Stomach (tissue), 4 donors: ENCODE measurements around the gene ZEB1.

ENCODE experiments used
- CTCF ChIP-seq, 7 experiments: fragments of 450-650 bp in 4 of 7; fragments of 200-600 bp in 3 of 7; sonication (generic) in 3 of 7; IDR thresholded peaks; one replicate each; pipeline ENCODE4 v1.5.1; 2016 to 2019; ENCODE audit warnings: antibody characterized with exemption in 7 of 7, control low read depth in 2 of 7, mild to moderate bottlenecking in 1 of 7
- POLR2A ChIP-seq, 4 donors: fragments of 450-650 bp; IDR thresholded peaks; one replicate each; pipeline ENCODE4 v1.6.1; 2016; ENCODE audit warnings: antibody characterized with exemption in 4 of 4, control low read depth in 2 of 4, mild to moderate bottlenecking in 1 of 4, moderate library complexity in 1 of 4

GRCh38 chr10:31343551-31343950 is 24.5 kb downstream of the ZEB1 start:
- TF ChIP-seq CTCF (IDR thresholded peaks at IDR 0.05) (no peak), POLR2A (IDR thresholded peaks at IDR 0.05) (no peak)
